Measurements from ENCODE around the gene NTHL1.

Gene NTHL1

DNA sequence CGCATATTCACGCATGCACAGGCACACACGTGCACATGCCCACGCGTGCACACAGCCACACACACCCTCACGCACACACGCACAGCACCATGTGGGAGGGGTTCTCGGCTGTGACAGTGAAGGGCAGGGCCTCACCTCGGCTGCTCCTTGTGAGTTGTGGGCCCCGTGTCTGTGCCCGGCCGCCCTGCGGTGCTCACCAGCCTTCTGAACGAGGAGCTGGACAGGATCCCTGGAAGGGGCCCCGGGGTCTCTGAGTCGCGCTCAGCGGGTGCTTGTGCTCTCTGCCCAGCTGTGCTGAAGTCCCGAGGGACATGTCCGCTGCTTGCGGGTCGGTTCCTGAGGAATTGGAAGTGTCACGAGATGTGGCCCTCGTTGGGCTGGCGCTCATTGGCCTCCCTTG lies 16.2 kb upstream of the NTHL1 start:
- no peak for DNase-seq (ENCODE audit: low read depth)

DNA sequence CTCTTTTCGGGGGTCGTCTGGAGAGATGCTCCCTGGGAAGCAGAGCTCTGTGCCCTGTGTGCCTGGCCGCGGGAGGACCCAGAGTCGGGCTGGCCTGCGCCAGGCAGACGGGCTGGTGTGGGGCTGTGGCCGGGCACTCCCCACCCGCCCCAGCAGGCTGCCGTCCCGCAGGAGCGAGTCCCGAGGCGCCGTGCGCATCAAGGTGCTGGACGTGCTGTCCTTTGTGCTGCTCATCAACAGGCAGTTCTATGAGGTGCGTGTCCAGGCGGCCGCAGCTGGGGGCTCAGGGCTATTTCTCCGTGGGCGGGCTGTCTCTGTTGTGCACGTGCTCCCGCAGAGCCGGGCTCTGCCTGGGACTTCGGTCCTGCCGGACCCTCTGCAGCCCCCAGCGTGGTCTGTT lies 15.2 kb upstream of the NTHL1 start:
- DNase-seq (ENCODE audit: low read depth): no peak

DNA sequence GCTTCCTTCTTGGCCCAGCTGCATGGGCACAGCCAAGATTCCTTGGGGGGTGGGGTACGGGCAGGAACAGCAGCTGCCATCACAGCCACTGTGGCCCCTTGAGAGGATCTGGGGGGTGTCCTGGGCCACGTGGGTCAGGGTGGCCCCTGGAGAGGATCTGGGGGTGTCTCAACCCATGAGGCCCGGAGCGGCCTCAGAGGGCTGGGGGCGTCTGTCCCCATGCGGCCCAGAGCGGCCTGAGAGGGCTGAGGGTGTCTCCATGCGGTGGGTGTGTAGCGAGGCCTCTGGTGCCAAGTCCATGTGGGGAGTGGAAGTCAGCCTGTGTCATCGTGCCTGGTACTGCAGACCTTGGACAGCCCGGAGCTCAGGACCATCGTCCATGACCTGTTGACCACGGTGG lies 13.9 kb upstream of the NTHL1 start:
- DNase-seq (ENCODE audit: low read depth): no peak

DNA sequence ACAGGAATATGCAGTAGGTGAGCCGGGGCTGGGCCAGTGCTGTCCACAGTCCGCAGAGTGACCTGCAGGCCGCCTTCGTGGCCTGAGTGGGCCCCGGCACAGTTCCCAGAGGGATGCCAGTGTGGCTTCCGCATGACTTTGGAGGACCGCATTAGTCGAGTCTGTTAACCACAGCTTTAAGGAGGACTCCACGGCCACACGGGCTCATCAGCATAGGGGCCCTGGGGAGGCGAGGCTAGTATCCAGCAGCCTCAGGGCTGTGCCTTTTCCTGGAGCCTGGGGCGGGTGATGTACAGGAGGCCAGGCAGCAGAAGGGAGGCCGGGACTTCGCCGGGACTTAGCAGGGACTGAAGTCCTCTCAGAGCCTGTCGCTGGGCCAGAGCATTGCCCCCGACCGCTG lies 13.4 kb upstream of the NTHL1 start:
- DNase-seq (ENCODE audit: low read depth): no peak

DNA sequence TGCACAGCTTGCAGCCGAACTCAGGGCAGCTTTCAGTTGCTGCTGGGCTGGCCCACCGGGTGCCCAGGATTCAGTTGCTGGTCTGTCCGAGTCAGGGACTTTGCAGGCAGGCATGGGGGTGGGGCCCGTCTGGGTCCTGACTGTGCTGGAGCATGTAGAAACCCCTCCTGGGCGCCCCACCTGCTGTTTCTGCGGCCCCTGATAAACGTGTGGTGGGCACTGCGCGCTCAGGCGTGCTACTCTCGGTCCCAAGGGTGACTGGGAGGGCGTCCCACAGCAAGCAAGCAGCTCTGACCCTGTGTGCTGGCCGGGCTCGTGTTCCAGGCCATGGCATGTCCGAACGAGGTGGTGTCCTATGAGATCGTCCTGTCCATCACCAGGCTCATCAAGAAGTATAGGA lies 12.7 kb upstream of the NTHL1 start:
- DNase-seq (ENCODE audit: low read depth): no peak

DNA sequence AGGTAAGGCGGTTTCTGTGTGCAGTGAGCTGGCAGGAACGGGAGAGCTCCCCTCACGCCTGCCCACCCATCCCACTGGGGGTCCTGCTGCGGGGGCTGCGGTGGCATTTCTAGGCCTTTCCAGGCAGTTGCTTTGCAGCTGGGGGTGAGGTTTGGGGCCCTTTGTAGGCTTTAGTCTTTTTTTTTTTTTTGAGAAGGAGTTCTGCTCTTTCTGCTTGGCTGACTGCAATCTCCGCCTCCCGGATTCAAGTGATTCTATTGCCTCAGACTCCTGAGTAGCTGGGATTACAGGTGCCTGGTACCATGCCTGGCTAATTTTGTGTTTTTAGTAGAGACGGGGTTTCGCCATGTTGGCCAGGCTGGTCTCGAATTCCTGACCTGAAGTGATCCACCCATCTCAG lies 11.2 kb upstream of the NTHL1 start:
- no peak for DNase-seq (ENCODE audit: low read depth)

DNA sequence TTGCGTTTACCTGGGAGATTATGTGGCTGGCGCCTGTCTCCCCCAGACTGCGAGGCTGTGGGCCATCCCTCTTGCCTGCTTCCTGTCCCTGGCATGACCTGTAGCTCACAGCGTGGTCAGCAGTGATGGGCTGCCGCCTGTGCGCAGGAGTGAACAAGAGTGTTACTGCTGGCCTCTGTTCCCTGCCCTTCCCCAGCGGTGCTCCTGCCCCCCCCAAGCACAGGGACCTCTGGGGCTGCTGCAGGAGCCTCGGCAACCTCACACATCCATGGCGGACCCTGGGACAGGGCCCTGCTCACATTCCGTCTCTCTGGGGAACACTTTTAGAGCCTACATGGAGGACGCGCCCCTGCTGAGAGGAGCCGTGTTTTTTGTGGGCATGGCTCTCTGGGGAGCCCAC lies 10.8 kb upstream of the NTHL1 start:
- DNase-seq (ENCODE audit: low read depth): no peak

DNA sequence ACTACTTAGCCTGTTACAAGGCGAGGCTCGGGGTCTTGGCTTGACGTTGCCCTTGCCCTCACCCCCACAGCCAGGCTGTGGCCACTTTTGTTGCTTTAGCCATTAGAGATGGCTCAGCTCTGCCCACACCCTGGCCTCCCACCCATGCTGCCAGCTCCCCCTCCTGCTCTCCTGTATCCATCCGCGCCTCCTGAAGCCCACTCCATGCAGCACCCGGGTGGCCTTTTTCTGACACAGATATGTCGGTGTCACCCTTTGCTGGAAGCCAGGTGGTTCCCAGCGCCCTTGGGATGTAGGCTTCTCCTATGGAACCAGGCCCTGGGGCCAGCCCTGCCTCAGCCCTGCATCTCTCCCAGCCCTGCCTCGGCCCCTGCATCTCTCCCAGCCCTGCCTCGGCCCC lies 9.8 kb upstream of the NTHL1 start:
- no peak for DNase-seq (ENCODE audit: low read depth)

DNA sequence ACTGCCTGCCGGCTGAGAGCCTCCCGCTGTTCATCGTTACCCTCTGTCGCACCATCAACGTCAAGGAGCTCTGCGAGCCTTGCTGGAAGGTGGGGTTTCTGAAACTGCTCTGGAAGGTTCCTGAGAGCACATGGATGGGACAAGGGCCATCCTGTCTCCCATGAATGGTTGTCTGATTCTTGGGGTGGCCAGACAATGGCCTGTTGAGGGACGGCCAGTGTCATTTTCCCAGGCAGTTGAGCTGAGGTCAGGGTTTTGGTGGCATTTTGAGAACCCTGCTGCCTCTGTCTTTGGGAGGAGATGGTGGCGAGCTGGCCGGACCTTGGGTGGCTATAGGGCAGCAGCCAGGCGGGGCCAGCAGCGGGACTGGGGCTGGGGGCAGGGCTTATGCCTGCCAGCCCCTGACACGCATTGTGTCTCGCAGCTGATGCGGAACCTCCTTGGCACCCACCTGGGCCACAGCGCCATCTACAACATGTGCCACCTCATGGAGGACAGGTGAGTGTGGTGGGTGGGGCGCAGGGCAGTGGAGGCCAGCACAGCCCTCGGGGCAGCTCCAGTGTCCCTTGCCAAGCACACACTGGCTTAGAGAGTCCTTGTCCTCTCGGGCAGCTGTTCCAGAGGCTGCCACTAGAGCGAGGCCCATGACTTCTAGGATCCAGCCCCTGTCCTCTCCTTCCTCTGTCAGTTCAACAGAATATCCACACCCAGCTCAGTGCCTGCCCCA lies 9.2 kb upstream of the NTHL1 start:
- no peak for DNase-seq (ENCODE audit: low read depth)

DNA sequence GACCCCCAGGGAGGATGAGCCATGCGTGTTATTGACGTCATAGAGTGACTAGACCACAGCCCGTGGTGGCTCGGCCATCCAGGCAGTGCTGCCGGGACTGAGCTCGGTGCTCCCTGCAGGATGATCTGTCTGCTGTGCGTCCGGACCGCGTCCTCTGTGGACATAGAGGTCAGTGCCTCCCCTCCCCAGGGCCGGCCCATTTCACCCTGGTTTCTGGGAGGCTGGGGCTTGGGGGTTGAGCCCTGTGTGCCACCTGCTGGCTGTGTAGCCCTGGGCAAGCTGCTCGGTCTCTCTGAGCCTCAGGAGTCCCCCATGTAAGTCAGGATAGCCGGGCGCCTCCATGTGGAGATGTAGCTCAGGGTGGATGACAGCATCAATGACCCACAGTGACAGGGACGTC lies 8.4 kb upstream of the NTHL1 start:
- DNase-seq (ENCODE audit: low read depth): no peak

DNA sequence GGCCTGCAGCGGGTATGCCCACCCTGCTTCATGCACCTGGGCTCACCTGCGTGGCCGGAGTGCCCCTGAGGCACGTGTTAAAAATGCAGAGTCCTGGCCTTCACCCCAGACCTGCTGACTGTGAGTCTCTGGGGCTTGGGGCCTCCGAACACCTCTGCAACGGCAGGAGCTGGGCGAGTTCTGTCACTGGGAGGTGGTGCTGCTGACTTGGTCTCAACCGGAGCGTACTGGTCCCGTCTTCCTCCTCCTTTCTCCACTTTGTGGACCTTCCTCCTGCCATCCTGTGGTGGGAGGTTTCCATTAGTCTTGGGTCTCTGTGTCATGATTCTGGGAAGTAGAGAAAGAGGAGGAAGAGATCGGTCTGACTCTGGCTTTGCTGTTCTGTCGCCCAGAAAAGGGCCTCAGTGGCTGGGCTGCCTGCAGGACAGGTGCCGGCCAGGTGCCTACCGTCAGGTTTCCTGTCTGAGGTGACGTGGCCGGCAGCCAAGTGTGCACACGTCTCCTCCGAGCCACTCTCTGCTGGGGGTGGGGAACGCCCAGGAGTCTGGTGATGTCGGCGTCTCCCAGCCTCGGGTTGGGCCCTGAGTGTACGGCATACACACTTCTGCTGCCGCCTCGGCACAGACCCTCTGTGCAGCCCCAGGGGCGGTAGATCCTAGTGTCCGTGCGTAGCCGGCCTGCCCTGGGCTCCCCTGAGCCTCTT lies 7.1 kb upstream of the NTHL1 start:
- DNase-seq (ENCODE audit: low read depth): no peak

DNA sequence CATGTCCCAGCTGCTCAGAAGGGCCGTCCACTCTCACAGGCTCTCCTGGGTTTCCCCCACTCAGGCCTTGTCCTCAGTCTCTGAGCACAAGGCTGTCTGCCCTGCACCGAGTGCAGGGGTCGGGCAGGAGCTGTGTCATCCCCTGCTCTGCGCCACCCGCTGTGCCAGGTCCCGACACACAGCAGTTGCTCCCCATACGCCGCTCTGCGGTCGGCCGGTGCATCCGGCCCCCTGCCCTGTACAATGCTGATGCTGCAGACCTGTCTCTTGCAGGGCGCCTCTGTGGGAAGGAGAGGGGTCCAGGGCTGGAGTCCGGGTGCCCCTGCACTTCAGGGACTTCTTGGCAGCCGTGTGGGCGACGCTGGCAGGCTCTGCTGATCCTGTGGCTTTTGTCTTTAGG lies 6.3 kb upstream of the NTHL1 start:
- DNase-seq (ENCODE audit: low read depth): no peak

DNA sequence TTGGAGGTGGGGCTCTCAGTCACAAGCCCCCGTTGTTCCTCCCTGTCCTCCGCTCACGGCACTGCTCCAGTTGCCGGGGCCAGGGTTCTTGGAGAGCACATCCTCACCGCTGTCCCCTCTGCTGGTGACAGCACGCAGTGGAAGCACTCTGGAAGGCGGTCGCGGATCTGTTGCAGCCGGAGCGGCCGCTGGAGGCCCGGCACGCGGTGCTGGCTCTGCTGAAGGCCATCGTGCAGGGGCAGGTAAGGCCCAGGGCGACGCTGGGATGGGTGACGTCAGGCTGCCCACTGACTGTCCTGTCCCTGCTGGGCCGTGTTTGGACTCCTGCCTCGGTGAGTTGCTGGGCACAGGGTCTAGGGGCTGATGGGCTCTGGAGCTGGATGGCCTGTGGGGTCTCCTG lies 5.6 kb upstream of the NTHL1 start:
- no peak for DNase-seq (ENCODE audit: low read depth)

DNA sequence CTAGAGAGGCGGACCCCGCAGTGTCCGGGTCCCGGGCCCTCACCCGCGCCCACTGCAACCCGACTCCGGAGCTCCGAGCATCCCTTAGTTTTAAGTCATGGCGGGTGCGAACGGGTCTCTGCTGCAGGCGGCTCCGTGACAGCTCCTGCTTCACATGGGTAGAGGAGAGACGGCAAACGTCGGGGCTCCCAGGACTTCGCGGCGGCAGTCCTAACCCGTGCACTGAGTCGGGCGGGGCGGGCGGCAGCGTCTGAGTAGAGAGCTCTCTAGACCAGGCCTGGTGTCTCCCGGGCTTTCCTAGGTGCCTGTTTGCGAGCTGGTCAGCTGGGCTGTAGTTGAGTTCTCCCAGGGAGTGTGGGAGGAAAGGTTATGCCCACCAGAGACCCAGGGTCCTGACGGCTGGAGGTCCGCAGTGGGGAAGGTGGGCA lies 496 bp upstream of the NTHL1 start:
- DNase-seq (ENCODE audit: low read depth): no peak

DNA sequence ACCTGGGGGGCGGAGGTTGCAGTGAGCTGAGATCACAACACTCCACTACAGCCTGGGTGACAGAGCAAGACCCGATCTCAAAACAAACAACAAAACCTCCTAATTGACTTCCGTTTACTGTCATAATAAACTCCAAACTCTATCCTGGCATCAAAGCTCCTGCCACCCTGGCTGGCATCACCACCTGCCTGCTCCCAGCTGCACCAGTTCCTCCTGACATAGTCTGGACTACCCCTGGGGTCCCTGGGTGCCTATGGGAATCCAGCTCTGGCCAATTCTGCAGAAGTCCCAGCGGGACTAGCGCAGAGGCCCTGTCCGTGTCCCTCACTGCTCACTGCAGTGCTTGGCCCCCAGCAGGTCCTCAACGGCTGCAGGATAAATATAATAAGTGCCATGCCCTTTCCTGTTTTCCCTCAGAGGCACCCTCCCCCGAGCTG lies 723 bp downstream of the NTHL1 start:
- DNase-seq (ENCODE audit: low read depth): no peak

DNA sequence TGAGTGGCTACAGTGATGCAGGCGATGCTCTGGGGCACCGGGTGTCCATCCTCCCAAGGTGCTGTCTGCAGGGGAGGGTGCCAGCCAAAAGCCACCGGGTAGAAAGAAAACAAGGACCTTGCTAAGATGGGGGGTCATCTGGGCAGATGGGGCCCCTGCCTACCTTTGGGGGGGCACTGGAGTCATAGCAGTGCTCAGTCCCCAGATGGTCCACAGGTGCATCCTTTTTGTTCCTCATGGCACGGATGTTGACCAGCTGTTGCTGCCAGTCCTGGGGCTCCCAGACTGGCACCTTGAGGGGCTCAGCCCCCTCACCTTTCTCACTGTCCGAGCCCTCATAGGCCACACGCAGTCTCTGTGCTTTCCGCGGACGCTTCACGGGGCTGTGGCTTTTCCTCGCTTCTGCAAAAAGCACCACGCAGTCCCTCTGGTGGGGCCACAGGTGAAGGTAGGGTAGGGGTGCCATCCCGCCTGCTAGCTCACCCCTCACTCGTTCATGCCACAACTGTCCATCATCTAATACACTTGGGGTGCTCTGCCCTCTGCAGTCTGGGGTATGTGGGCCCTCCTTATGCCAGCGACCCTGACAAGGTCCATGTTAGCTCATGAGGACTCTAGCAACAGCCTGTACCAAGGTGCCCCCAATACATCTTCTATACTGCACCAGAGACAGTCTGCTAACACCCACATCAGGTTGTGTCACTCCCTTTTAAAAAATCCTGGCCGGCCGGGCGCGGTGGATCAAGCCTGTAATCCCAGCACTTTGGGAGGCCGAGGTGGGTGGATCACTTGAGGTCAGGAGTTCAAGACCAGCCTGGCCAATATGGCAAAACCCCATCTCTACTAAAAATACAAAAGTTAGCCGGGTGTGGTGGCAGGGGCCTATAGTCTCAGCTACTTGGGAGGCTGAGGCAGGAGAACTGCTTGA lies 1.4 kb downstream of the NTHL1 start:
- no peak for DNase-seq (ENCODE audit: low read depth)

DNA sequence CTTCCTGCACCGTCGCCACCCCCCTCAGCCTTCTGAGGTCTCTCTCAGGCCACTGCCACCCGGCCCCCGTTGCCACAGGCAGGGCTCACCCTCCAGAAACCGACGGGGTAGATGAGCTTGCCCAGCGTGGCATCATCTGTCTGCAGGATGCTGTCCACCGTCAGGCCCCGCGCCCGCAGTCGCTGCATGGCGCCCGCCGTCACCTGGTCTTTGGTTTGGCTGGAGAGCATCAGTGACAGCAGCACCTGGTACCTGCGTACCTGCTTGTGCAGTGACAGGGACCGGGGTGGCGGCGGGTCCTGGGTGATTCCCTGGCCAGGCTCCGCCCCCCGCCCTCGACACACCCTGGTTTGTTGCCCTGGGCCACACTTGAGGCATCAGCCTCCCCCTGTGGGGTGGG lies 3.1 kb downstream of the NTHL1 start:
- DNase-seq (ENCODE audit: low read depth): no peak

DNA sequence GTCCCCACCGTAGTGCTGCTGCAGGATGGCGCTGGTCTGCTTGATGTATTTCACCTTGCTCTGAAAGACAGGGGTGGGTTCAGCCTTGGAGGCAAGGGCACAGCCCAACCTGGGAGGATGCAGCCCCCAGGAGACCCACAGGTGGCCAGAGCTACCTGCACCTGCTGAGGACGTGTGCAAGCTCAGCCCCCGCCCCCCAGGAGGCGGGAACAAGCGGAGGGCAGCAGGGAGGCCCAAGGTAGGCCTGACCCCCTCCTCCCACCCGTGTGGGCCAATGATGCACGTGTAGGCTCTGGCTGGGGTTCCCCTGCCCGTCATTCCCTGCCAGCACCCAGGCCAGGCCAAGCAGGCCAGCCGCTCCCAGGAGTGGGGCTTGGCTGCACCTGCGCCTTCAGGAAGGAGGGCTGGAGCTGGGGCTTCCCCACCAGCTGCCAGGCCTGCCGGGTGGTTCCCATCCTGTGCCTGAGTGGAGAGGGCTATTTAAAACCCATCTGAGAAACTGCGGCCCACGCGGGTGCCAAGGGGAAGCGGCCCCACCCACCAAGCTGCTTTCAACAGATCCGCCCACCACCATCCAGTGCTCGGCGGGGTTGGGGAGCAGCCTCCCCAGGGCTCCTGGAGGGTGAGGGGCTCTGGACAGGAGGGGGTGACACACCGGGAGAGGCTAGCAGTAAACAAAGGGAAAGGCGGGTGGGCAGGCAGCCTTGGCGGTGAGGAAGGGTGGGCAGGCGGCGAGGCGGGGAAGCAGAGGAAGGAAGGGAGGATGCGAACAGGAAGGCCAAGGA lies 3.8 kb downstream of the NTHL1 start:
- no peak for DNase-seq (ENCODE audit: low read depth)

DNA sequence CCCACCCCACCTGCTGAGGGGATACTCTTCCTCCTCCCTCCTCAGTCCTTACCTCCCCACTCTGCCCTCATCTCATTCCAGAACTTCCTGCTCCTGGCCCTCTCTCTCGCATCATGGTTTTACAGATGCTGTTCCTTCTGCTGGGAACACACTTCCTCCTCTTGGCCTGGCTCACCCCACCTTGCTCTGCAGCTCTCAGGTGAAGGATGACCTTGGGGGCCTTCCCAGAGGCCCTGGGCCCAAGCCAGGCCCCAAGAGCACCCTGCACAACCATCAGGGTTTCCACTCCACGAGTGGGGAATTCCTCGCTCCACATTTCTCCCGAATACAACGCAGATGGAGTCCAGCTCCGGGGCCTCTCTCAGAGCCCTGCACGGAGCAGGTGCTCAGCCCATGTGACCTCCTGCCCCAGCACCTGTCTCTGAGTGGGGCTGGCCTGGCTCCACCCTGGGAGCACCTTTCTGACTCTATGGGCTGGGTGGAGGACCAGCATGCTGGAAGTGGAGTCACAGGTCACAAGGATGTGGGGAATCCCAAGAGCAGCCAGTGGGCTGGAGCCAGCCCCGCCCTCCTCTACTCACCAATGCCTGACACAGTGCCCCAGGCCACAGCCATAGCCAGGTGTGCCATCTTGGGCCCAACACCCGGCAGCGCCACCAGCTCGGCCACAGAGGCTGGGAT lies 4.5 kb downstream of the NTHL1 start:
- no peak for DNase-seq (ENCODE audit: low read depth)

DNA sequence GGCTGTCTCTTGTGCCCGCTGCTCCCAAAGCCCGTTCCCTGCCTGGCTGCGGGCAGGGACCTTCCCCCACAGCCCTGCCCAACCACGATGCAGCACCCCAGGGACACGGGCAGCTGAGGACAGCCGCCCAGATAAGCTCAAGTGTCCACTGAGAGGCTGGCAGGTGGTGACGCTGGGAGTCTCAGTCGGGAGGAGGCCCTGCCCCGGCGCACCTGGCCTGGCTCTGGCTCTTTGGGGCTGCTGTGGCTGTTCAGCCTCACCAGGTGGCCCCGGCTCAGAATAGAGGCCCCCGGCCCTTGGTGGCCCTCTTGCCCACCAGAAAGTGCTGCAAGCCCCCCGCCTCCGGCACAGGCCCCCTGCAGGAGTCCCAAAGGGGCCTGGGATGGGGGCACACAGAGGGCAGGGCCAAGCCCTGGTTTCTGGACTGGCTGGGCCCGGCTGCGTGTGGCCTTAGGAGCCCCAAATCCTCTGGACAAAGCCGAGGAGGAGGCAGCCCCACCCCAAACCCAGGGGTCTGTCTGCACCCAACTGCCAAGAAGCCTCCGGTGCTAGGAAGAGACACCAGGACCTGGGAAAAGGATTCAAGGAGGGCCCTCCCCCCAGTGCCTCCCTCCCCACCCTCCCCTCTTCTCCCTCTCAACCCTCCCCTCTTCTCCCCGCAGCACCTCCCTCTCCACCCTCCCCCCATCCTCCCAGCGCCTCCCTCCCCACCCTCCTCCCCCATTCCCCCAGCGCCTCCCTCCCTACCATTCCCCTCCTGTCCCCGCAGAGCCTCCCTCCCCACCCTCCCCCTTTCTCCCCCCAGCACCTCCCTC lies 5.3 kb downstream of the NTHL1 start:
- no peak for DNase-seq (ENCODE audit: low read depth)

Data from stimulated activated CD8-positive, alpha-beta memory T cell treated with anti-CD3 and anti-CD28 coated beads, Interleukin-15, amount 100 ng/mL, for 24 hours (primary cell).